Common myeloid progenitor, CD34-positive (primary cell): ENCODE results near the gene KRTCAP3.
A peak's percentile ranks its signal among the peaks of the same experiment; 100 is the strongest.

Experiments used
- CTCF ChIA-PET: fragments of 350-600 bp; sonication (Branson Sonifier 250); formaldehyde crosslinking; loops from one replicate; lab custom pipeline; 2021; ENCODE audit warnings: antibody characterized with exemption; lab: Charles Lee
- POLR2A ChIA-PET: fragments of 350-600 bp; sonication (Branson Sonifier 250); formaldehyde crosslinking; loops from one replicate; lab custom pipeline; 2021; ENCODE audit warnings: antibody characterized with exemption; lab: Charles Lee
- DNase-seq, 3 donors: peaks; one replicate each; pipeline versions ENCODE4 v3.0.0 to v3.0.0-alpha.2; 2013
- H3K27ac ChIP-seq, 2 experiments: 1 replicate in 1 of 2; 2 replicates in 1 of 2; pipeline ENCODE4 v1.7.0; 2013; ENCODE audit warnings: inconsistent platforms in 2 of 2, low read length in 2 of 2, mild to moderate bottlenecking in 2 of 2, low read depth in 1 of 2, moderate library complexity in 1 of 2; ENCODE audit not compliant: severe bottlenecking in 2 of 2, insufficient read depth in 1 of 2, poor library complexity in 1 of 2
- H3K27me3 ChIP-seq, 5 experiments: replicated peaks in 2 of 5; 1 replicate in 3 of 5; 2 replicates in 2 of 5; pipeline versions ENCODE4 v1.6.1 to v1.7.0; 2013; ENCODE audit warnings: low read length in 4 of 5, mild to moderate bottlenecking in 2 of 5, moderate library complexity in 2 of 5, inconsistent platforms in 1 of 5; ENCODE audit not compliant: insufficient read depth in 5 of 5, control insufficient read depth in 4 of 5
- H3K36me3 ChIP-seq, 4 experiments: 1 replicate in 2 of 4; 2 replicates in 2 of 4; pipeline versions ENCODE4 v1.6.1 to v1.7.0; 2013; ENCODE audit warnings: low read length in 3 of 4, control low read depth in 1 of 4, mild to moderate bottlenecking in 1 of 4; ENCODE audit not compliant: control insufficient read depth in 4 of 4, insufficient read depth in 4 of 4
- H3K4me1 ChIP-seq, 4 experiments: 1 replicate in 3 of 4; 2 replicates in 1 of 4; pipeline versions ENCODE4 v1.6.1 to v1.7.1; 2013; ENCODE audit warnings: low read length in 3 of 4, mild to moderate bottlenecking in 3 of 4, control low read depth in 1 of 4, inconsistent platforms in 1 of 4, moderate library complexity in 1 of 4; ENCODE audit not compliant: control insufficient read depth in 4 of 4, insufficient read depth in 4 of 4; ENCODE audit errors: control extremely low read depth in 1 of 4
- H3K4me3 ChIP-seq, 7 experiments: 1 replicate in 4 of 7; 2 replicates in 3 of 7; pipeline versions ENCODE4 v1.5.1 to v1.7.0; 2013; ENCODE audit warnings: mild to moderate bottlenecking in 7 of 7, low read length in 6 of 7, moderate library complexity in 6 of 7, inconsistent platforms in 2 of 7, low read depth in 2 of 7, control low read depth in 1 of 7; ENCODE audit not compliant: insufficient read depth in 4 of 7, control insufficient read depth in 1 of 7; ENCODE audit errors: extremely low read depth in 1 of 7
- H3K9me3 ChIP-seq, 5 experiments: 1 replicate in 4 of 5; 2 replicates in 1 of 5; pipeline versions ENCODE4 v1.6.1 to v1.7.1; 2013; ENCODE audit warnings: low read length in 4 of 5, mild to moderate bottlenecking in 2 of 5, inconsistent platforms in 1 of 5, low read depth in 1 of 5, moderate library complexity in 1 of 5; ENCODE audit not compliant: control insufficient read depth in 4 of 5, insufficient read depth in 2 of 5; ENCODE audit errors: control extremely low read depth in 1 of 5
- WGBS: methylation state at CpG from one replicate; pipeline ENCODE4 v1.1.5; 2013; ENCODE audit not compliant: insufficient coverage; 5-methylcytosine and 5-hydroxymethylcytosine counted together

KRTCAP3 gene

GRCh38 chr2:27435628-27436027 is 6.6 kb upstream of the KRTCAP3 start:
- DNase-seq: no peak
- no peaks in the 10 kb centered on the region for H3K27me3 ChIP-seq
- CTCF ChIA-PET: no interaction called here

GRCh38 chr2:27441226-27441926 is 805 bp upstream of the KRTCAP3 start:
- H3K27me3 ChIP-seq: no peaks in the 10 kb centered on the region
- 89% methylated on average over 4 of the region's 10 CpGs for WGBS
- H3K4me3 ChIP-seq: peak overlapping the region in 1 of 7 experiments; percentile 10
- peak in 1 of 3 donors; percentile 31 for DNase-seq
- no peak overlapping the region for H3K27ac ChIP-seq
- ChIA-PET CTCF (interaction anchor here (0.7 to 1.5 kb wide), 2 partner anchors 11 to 21 kb away, joined by 3 to 5 read pairs; no protein-coding TSS in a partner anchor), POLR2A (no interaction called here)
- H3K36me3 ChIP-seq: peaks cover 15 to 78% (median 62%) of the 10 kb centered on the region in 4 experiments
- H3K4me1 ChIP-seq: peaks cover 0 to 9% (median 3%) of the 10 kb centered on the region in 4 experiments
- H3K9me3 ChIP-seq: no peaks in the 10 kb centered on the region

More at GRCh38 chr2:27435628-27436027, 6.6 kb upstream of the KRTCAP3 start:
- no peaks in the 10 kb centered on the region for H3K9me3 ChIP-seq
- POLR2A ChIA-PET: no interaction called here
- peaks cover 14 to 71% (median 64%) of the 10 kb centered on the region in 4 experiments for H3K36me3 ChIP-seq
- WGBS: 95% methylated on average over 6 of the region's 6 CpGs
- H3K4me1 ChIP-seq: peaks cover 0 to 5% (median under 1%) of the 10 kb centered on the region in 4 experiments
- H3K27ac ChIP-seq: no peak overlapping the region
- H3K4me3 ChIP-seq: no peak overlapping the region

GRCh38 chr2:27442920-27443282 is 720 bp downstream of the KRTCAP3 start:
- no peaks in the 10 kb centered on the region for H3K9me3 ChIP-seq
- no peak overlapping the region for H3K27ac ChIP-seq
- H3K27me3 ChIP-seq: no peaks in the 10 kb centered on the region
- peaks cover 16 to 72% (median 59%) of the 10 kb centered on the region in 4 experiments for H3K36me3 ChIP-seq
- peaks cover 0 to 9% (median 3%) of the 10 kb centered on the region in 4 experiments for H3K4me1 ChIP-seq
- H3K4me3 ChIP-seq: no peak overlapping the region
- ChIA-PET CTCF (no interaction called here), POLR2A (no interaction called here)
- 94% methylated on average over 6 of the region's 6 CpGs for WGBS
- peak in 1 of 3 donors; percentile 8 for DNase-seq

- WGBS: 90% methylated on average over 2 of the region's 8 CpGs
- Histone ChIP-seq H3K4me3 (no peak overlapping the region), H3K4me1 (peaks cover 0 to 9% (median 3%) of the 10 kb centered on the region in 4 experiments), H3K9me3 (no peaks in the 10 kb centered on the region), H3K27ac (no peak overlapping the region), H3K27me3 (no peaks in the 10 kb centered on the region), H3K36me3 (peaks cover 22 to 73% (median 59%) of the 10 kb centered on the region in 4 experiments)
- ChIA-PET POLR2A (no interaction called here), CTCF (no interaction called here)
- DNase-seq: no peak
Measured at GRCh38 chr2:27445155-27445554, 3.0 kb downstream of the KRTCAP3 start.

GRCh38 chr2:27445615-27446014 is 3.4 kb downstream of the KRTCAP3 start:
- no peaks in the 10 kb centered on the region for H3K9me3 ChIP-seq
- no peak overlapping the region for H3K4me3 ChIP-seq
- no peak for DNase-seq
- no peak overlapping the region for H3K27ac ChIP-seq
- 98% methylated on average over 8 of the region's 8 CpGs for WGBS
- peaks cover 21 to 70% (median 57%) of the 10 kb centered on the region in 4 experiments for H3K36me3 ChIP-seq
- ChIA-PET CTCF (no interaction called here), POLR2A (no interaction called here)
- no peaks in the 10 kb centered on the region for H3K27me3 ChIP-seq
- H3K4me1 ChIP-seq: peaks cover 0 to 9% (median 3%) of the 10 kb centered on the region in 4 experiments

- Histone ChIP-seq H3K27ac (no peak overlapping the region), H3K27me3 (no peaks in the 10 kb centered on the region), H3K4me1 (peaks cover 0 to 9% (median 3%) of the 10 kb centered on the region in 4 experiments), H3K9me3 (no peaks in the 10 kb centered on the region), H3K36me3 (peaks cover 19 to 66% (median 53%) of the 10 kb centered on the region in 4 experiments), H3K4me3 (no peak overlapping the region)
- ChIA-PET CTCF (no interaction called here), POLR2A (no interaction called here)
- 95% methylated on average over 3 of the region's 3 CpGs for WGBS
- no peak for DNase-seq
Measured at GRCh38 chr2:27446057-27446456, 3.9 kb downstream of the KRTCAP3 start.

- ChIA-PET POLR2A (no interaction called here), CTCF (interaction anchor here (0.7 to 1.7 kb wide), 3 partner anchors 10 to 235 kb away, joined by 3 to 4 read pairs (median 3); no protein-coding TSS in a partner anchor)
- H3K27me3 ChIP-seq: no peaks in the 10 kb centered on the region
- 94% methylated on average over 2 of the region's 3 CpGs for WGBS
- H3K4me1 ChIP-seq: no peaks in the 10 kb centered on the region
- peaks cover 24 to 64% (median 44%) of the 10 kb centered on the region in 4 experiments for H3K36me3 ChIP-seq
- no peak overlapping the region for H3K4me3 ChIP-seq
- DNase-seq: no peak
- H3K9me3 ChIP-seq: no peaks in the 10 kb centered on the region
- H3K27ac ChIP-seq: no peak overlapping the region
Measured at GRCh38 chr2:27448381-27448780, 6.2 kb downstream of the KRTCAP3 start.
